Mucosa of descending colon (tissue), 3 donors: ENCODE results near the gene CWC27. TPM values are rescaled to one million over a fixed set of nuclear protein-coding genes. Genes with fewer than 3 reads are reported as not detected.

Experiments used
- ATAC-seq: fragments of 200-7000 bp; cut with Tn5 transposase; one replicate; pipeline ENCODE4 v1.9.1; 2020; ENCODE audit warnings: mild to moderate bottlenecking, moderate library complexity
- DNase-seq, 3 donors: peaks; one replicate each; pipeline ENCODE4 v3.0.0-alpha.2; 2020
- H3K36me3 ChIP-seq: fragments of 200-600 bp; one replicate; pipeline ENCODE4 v1.8.0; 2021; ENCODE audit warnings: low read depth, mild to moderate bottlenecking
- H3K4me1 ChIP-seq: fragments of 200-600 bp; one replicate; pipeline ENCODE4 v1.8.0; 2021; ENCODE audit warnings: low read depth, mild to moderate bottlenecking
- H3K4me3 ChIP-seq: fragments of 200-600 bp; one replicate; pipeline ENCODE4 v1.8.0; 2021; ENCODE audit warnings: mild to moderate bottlenecking
- H3K9me3 ChIP-seq: fragments of 200-600 bp; one replicate; pipeline ENCODE4 v1.8.0; 2021; ENCODE audit warnings: mild to moderate bottlenecking
- CTCF ChIP-seq: fragments of 200-600 bp; IDR thresholded peaks from one replicate; pipeline ENCODE4 v1.8.0; 2022; ENCODE audit warnings: antibody characterized with exemption, mild to moderate bottlenecking
- intact Hi-C, 2 donors: fragments of 100-400 bp; cut with DNase I in 1 of 2; cut with micrococcal nuclease in 1 of 2; formaldehyde crosslinking; loops; one replicate each; pipeline versions ENCODE4 v1.11.0 to v1.11.1; 2022; cut with DNase I, micrococcal nuclease
- total RNA-seq, 3 donors: library from RNA; stranded (reverse); fragmentation: NEBNext Ultra II Directional in 2 of 3; extraction: Animal tissue kit (Norgen Biotek cat#: 25700) in 2 of 3; gene quantifications; one replicate each; pipeline versions ENCODE4 v1.2.1 to v1.2.4, GENCODE V29; 2021 to 2023
- donor health status: DM: no; HTN: no; CAD: no; lungs with moderate emphysema.
- donor health status: DM: no; HTN: no; CAD: no.
- donor health status: DM: no; HTN: yes; CAD: no.

The CWC27 gene
- total RNA-seq, 3 donors from 2014 or later = 15.1 to 21.7 (median 15.2) TPM

- Histone ChIP-seq H3K4me1 (no peaks in the 10 kb centered on the region), H3K9me3 (no peaks in the 10 kb centered on the region), H3K36me3 (no peaks in the 10 kb centered on the region), H3K4me3 (no peak overlapping the region)
- intact Hi-C loops = no loop called here
- DNase-seq (no peak), ATAC-seq (no peak)
- TF ChIP-seq CTCF = no peak
Measured at GRCh38 chr5:65018763-65019162, 250.0 kb downstream of the CWC27 start.

- H3K4me3 ChIP-seq = no peak overlapping the region
- DNase-seq = no peak
- no peak for TF ChIP-seq CTCF
- intact Hi-C loops = no loop called here
- H3K4me1 ChIP-seq = no peaks in the 10 kb centered on the region
- H3K36me3 ChIP-seq = no peaks in the 10 kb centered on the region
- ATAC-seq = no peak
- H3K9me3 ChIP-seq = no peaks in the 10 kb centered on the region
Measured at GRCh38 chr5:65020492-65020891, 251.8 kb downstream of the CWC27 start.

- intact Hi-C loops = no loop called here
- H3K9me3 ChIP-seq = no peaks in the 10 kb centered on the region
- no peak overlapping the region for H3K4me3 ChIP-seq
- TF ChIP-seq CTCF = no peak
- no peaks in the 10 kb centered on the region for H3K36me3 ChIP-seq
- no peak for ATAC-seq
- no peak for DNase-seq
- no peaks in the 10 kb centered on the region for H3K4me1 ChIP-seq
Measured at GRCh38 chr5:65021527-65022226, 252.9 kb downstream of the CWC27 start.

- no peak for TF ChIP-seq CTCF
- DNase-seq (no peak), ATAC-seq (no peak)
- Histone ChIP-seq H3K9me3 (no peaks in the 10 kb centered on the region), H3K4me1 (no peaks in the 10 kb centered on the region), H3K4me3 (no peak overlapping the region), H3K36me3 (no peaks in the 10 kb centered on the region)
- intact Hi-C loops = no loop called here
Measured at GRCh38 chr5:65022932-65023331, 254.2 kb downstream of the CWC27 start.

- DNase-seq = no peak
- Histone ChIP-seq H3K9me3 (no peaks in the 10 kb centered on the region), H3K4me1 (no peaks in the 10 kb centered on the region), H3K4me3 (no peak overlapping the region), H3K36me3 (no peaks in the 10 kb centered on the region)
- no peak for TF ChIP-seq CTCF
- intact Hi-C loops = no loop called here
- no peak for ATAC-seq
Measured at GRCh38 chr5:65024681-65025080, 256.0 kb downstream of the CWC27 start.
